ENCODE data around the gene ZCRB1.

Gene ZCRB1

GRCh38 chr12:42277396-42278127, 48.3 kb downstream of the ZCRB1 start:
- DNase-seq (ENCODE audit: low spot score): no peak

- DNase-seq (ENCODE audit: low spot score): no peak
Measured at GRCh38 chr12:42275499-42275898, 50.4 kb downstream of the ZCRB1 start.

GRCh38 chr12:42273706-42274105, 52.2 kb downstream of the ZCRB1 start:
- DNase-seq (ENCODE audit: low spot score): no peak

- DNase-seq (ENCODE audit: low spot score): no peak
Measured at GRCh38 chr12:42270596-42270995, 55.3 kb downstream of the ZCRB1 start.

GRCh38 chr12:42267413-42268190, 58.3 kb downstream of the ZCRB1 start:
- no peak for DNase-seq (ENCODE audit: low spot score)

GRCh38 chr12:42266579-42267230, 59.2 kb downstream of the ZCRB1 start:
- DNase-seq (ENCODE audit: low spot score): no peak

GRCh38 chr12:42262271-42262670, 63.6 kb downstream of the ZCRB1 start:
- no peak for DNase-seq (ENCODE audit: low spot score)

Data from germinal center (tissue), 1 donor.